ENCODE measurements around the gene PROP1. TPM values are rescaled to one million over a fixed set of nuclear protein-coding genes. Genes with fewer than 3 reads are reported as not detected.
"Not testable (repeated sequence)": the region's sequence is repeated elsewhere in the genome, so short reads cannot be mapped to it uniquely, and the experiment has no call there.

The PROP1 gene
- total RNA-seq, 1 donor = not detected

GRCh38 chr5:177966009-177966838, 29.8 kb downstream of the PROP1 start:
- no peak overlapping the region for H3K4me3 ChIP-seq (ENCODE audit: low read depth, low read length)
- no peak for TF ChIP-seq CTCF (IDR thresholded peaks at IDR 0.05; ENCODE audit: insufficient read depth, low read length)
- no peak for DNase-seq (ENCODE audit: low read depth)

- no peak for DNase-seq (ENCODE audit: low read depth)
- no peak for TF ChIP-seq CTCF (IDR thresholded peaks at IDR 0.05; ENCODE audit: insufficient read depth, low read length)
- no peak overlapping the region for H3K4me3 ChIP-seq (ENCODE audit: low read depth, low read length)
These were observed 31.6 kb downstream of the PROP1 start for GRCh38 chr5:177964471-177964870.

DNA sequence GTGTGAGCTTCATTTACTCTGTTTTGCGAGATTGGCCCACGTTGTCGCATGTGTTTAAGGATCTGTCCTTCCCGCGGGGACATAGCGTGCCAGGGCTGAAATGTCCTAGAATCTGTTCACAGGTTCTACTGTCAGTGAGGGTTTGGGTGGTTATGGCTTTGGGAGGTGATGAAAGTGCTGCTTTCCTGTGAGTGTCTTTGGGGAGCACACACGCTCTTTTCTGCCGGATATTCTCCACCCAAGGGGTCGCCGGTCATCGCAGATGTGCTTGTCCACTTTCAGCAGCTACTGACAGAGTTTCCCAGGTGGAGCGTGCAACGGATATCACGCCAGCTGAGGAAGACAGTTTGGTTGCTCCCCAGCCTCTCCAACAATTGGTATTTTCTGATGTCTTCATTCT, 32.1 kb downstream of the PROP1 start:
- H3K4me3 ChIP-seq (ENCODE audit: low read depth, low read length) = no peak overlapping the region
- no peak for TF ChIP-seq CTCF (IDR thresholded peaks at IDR 0.05; ENCODE audit: insufficient read depth, low read length)
- DNase-seq (ENCODE audit: low read depth) = no peak

DNA sequence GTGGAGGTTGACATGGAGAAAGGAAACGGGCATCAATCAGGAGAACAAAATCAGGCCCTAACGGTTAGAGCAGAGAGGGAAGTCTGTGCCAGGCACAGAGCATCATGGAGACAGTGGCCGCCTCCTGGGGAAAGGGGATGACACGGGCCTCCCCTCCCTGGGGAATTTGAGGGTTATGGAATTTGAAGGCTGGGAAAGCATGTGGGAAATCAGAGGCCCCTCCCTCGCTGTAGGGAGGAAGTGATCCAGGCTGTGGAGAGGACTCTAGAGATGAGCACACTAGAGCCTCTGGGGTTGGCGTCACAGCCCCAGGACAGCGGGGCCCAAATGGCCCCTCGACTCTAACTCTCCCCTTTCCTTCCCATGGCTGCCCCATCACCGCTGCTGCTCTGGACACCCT, 36.7 kb downstream of the PROP1 start:
- DNase-seq (ENCODE audit: low read depth) = no peak
- H3K4me3 ChIP-seq (ENCODE audit: low read depth, low read length) = no peak overlapping the region
- TF ChIP-seq CTCF (IDR thresholded peaks at IDR 0.05; ENCODE audit: insufficient read depth, low read length) = no peak

DNA sequence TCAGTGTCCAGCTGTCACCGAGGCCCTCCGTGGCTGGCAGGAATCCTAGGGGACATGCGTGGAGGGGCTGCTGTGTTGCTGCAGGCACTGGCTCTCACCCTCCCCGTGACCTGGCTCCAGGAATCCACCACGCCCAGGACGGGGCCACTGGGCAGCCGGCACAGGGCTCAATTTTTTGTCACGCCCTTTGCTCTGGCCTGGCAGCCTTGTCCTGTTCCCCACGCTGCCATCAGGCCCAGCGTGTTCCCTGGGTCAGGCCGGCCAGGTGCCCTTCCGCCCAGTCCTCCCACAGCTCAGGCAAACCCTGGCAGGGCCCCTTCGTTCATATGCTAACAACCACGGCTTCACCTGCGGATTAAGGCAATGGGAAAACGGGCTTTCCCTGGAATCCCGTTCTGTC, 37.3 kb downstream of the PROP1 start:
- H3K4me3 ChIP-seq (ENCODE audit: low read depth, low read length) = no peak overlapping the region
- DNase-seq (ENCODE audit: low read depth) = no peak
- no peak for TF ChIP-seq CTCF (IDR thresholded peaks at IDR 0.05; ENCODE audit: insufficient read depth, low read length)

- H3K4me3 ChIP-seq (ENCODE audit: low read depth, low read length) = no peak overlapping the region
- no peak for DNase-seq (ENCODE audit: low read depth)
- no peak for TF ChIP-seq CTCF (IDR thresholded peaks at IDR 0.05; ENCODE audit: insufficient read depth, low read length)
These were observed 38.8 kb downstream of the PROP1 start for GRCh38 chr5:177957241-177957640.

DNA sequence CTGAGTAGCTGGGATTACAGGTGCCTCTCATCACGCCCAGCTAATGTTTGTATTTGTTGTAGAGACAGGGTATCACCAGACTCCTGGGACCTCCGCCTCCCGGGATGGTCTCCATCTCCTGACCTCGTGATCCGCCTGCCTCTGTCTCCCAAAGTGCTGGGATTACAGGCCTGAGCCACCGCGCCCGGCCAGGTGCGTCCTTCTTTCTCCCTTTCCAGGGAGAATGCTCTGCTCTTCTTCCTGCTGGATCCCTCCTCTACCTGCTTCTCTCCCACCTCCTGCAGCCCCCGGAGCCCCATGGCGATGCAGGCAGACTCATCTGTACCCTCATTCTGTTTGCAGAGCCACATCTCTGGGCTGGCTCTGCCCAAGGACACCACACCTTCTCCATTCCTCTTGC, 42.9 kb downstream of the PROP1 start:
- DNase-seq (ENCODE audit: low read depth); H3K4me3 ChIP-seq (ENCODE audit: low read depth, low read length): not testable (repeated sequence)

DNA sequence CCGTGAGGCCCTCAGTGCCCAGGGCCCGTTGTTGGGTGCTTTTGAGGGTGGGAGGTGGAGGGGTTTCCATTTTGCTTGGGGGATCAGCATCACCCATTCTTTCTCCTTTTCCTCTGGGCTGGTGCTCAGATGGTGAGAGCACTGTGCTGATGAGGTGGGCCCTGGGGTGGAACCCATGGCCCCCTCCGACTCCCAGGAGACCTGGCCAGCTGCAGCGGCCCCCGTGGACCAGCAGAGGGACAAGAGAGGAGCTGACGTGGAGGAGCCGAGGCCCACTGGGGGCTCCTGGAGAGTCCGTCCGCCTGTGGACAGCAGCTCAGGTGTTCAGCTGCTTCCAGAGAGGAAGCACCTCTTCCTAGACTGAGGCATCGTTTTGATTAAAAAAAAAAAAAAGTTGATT, 46.4 kb downstream of the PROP1 start:
- not testable (repeated sequence) for DNase-seq (ENCODE audit: low read depth); H3K4me3 ChIP-seq (ENCODE audit: low read depth, low read length)

DNA sequence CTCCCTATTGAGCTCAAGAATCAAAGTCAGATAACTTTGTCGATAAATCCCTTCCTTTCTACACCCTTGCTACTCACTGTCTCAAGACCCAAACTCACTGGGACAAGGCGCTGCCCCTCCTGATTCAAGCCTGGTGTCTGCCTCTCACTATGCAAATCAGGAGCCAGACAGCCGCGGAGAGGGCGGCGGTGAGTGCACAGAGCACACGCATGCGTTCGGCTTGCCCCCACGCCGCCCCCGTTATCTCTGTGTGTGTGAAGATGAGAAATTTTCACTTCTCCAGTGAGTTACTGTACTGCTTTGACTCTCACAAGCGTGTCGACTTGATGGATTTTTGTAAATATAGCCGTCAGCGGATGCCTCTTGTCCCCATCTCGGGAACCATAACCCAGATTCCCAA, 47.0 kb downstream of the PROP1 start:
- not testable (repeated sequence) for DNase-seq (ENCODE audit: low read depth); H3K4me3 ChIP-seq (ENCODE audit: low read depth, low read length)

- H3K4me3 ChIP-seq (ENCODE audit: low read depth, low read length) = not testable (repeated sequence)
- DNase-seq (ENCODE audit: low read depth) = peak; percentile 13
These were observed 48.1 kb downstream of the PROP1 start for GRCh38 chr5:177947912-177948311.

- DNase-seq (ENCODE audit: low read depth) = peak; percentile 12
- not testable (repeated sequence) for H3K4me3 ChIP-seq (ENCODE audit: low read depth, low read length)
These were observed 50.3 kb downstream of the PROP1 start for GRCh38 chr5:177945601-177946283.
